Stimulated activated naive CD4-positive, alpha-beta T cell (primary cell): ENCODE results near the gene COQ9.
"Not testable (repeated sequence)": the region's sequence is repeated elsewhere in the genome, so short reads cannot be mapped to it uniquely, and the experiment has no call there.

Source experiments
- DNase-seq, 6 experiments: peaks; one replicate each; lab custom pipeline; 2025; lab: John Stamatoyannopoulos, UW

Gene COQ9

GRCh38 chr16:57485916-57486857, 38.9 kb downstream of the COQ9 start, which contains the start of gene DOK4:
Gene DOK4 (minus strand): TSS chr16:57486493. CDS start chr16:57479507, 6,986 bp downstream.
- peak; percentile 33 to 74 (median 68) for DNase-seq

- no peak for DNase-seq
These were observed 39.9 kb downstream of the COQ9 start for GRCh38 chr16:57486858-57487834.

GRCh38 chr16:57489229-57489628, 42.0 kb downstream of the COQ9 start:
- DNase-seq: no peak

DNA sequence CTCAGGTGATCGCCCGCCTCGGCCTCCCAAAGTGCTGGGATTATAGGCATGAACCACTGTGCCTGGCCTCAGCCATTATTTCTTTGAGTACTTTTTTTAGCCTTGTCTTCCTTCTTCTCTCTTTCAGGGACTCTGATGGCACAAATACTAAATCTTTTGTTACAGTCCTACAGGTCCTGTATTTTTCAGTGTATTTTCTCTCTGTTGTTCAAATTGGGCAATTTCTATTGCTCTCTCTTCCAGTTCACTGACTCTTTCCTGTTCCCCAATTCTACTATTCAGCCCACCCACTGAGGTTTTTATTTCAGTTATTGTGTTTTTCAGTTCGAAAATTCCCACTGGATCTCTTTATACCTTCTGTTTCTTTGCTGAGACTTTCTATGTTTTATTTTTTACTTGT, 46.5 kb downstream of the COQ9 start:
- DNase-seq: no peak

GRCh38 chr16:57497121-57497520, 49.8 kb downstream of the COQ9 start:
- DNase-seq: no peak

DNA sequence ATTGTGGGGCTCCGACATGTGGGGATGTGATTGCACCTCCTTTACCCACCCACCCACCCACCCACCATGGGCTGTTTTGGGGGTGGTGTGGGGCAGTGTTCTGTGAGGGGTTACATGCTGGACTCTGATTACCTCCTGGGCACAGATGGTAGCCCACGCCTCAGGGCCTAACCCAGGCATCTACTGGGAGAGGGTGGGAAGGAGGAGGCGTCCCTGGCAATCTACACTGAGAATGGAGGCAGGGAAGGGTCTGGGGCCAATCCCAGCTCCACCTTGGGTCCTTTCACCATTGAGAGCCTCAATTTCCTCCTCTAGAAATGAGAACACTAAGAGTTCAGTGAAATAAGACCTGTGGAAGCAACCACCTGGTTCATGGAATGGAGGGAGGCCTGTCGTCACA, 50.8 kb downstream of the COQ9 start:
- DNase-seq: no peak

GRCh38 chr16:57499941-57500340, 52.7 kb downstream of the COQ9 start:
- DNase-seq: not testable (repeated sequence)

- no peak for DNase-seq
These were observed 53.4 kb downstream of the COQ9 start for GRCh38 chr16:57500578-57501111.

DNA sequence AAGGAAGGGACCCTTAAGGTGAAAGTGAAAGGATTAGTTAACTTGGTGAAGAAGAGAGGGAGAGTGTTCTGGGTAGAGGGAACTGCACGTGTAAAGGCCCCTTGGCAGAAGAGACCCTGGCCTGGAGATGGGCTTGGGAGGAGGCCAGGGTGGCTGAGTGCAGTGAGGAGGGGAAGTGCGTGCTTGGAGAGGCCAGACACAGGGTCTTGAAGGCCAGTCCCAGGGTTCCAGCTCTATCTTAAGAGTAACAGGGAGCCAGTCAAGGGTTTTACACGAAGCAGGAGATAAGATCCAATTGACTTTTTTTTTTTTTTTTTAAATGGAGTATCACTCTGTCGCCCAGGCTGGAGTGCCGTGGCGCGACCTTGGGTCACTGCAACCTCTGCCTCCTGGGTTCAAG, 54.2 kb downstream of the COQ9 start:
- DNase-seq: no peak

DNA sequence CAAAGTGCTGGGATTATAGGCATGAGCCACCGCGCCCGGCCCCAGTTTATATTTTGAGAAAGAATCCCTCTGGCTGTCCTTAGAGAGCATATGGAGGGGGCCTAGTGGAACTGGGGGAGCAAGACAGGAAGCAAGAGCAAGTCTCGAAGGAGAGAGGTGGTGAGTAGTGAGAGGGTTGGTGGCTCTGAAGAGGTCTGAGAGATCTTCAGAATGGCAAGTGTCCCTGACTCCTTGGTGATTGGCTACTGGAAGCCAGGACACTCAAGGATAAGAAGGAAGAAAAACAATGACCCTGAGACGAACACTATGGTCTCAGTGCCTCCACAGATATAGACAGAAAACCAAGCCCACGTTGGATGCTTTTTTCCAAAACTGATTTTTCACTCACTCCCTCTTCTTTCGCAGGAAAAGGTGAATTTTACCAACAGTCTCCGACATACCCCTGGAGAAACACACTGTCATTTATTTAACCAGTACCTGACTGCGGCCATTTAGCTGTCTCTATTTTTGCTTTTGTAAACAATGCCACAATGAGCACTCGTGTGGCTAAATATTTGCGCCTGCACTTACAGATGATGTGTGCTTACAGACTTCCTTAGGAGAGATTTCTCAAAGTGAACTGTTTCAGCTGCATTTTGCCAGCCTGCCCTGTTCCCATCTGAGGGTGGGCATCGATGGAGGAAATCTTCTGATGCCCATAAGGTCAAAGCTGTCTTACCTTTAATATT, 54.9 kb downstream of the COQ9 start:
- no peak for DNase-seq

DNA sequence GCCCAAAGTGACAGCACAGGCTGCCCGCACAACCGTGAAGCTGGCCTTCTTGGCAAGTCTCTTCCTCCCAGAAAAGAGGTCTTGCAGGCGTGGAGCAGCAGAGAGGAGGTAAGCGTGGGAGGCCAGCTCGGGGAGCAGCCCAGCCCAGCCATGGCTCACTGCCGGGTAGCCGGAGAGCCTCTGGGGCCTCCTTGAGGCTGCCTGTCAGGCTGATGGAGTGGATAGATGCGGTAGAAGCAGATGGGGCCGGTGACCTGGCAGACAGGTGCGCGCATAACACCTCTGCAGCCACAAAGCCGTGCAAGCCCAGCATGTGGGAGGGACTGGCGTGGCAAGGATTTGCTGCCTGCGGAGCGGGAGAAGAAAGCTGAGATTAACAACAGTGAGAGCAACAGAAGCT, 56.1 kb downstream of the COQ9 start:
- no peak for DNase-seq

- DNase-seq: no peak
These were observed 56.7 kb downstream of the COQ9 start for GRCh38 chr16:57504001-57504400.

DNA sequence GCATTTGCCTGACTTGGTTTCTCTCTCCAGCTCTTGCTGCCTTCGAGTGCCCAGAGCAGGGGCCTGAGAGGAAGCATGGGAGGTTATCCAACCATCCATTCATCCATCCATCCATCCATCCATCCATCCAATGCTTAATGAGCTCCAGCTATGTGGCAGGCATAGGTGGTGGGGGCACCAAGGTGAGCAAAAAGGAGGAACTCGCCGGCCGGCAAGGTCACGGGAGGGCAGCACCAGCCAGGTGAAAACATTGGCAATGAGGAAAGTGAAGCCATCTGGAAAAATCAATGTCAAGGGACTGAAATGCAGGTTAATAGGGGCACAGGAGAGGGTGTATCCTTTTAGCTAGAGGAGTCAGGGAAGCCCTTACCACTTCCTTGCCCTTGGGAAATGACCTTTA, 57.2 kb downstream of the COQ9 start:
- no peak for DNase-seq

DNA sequence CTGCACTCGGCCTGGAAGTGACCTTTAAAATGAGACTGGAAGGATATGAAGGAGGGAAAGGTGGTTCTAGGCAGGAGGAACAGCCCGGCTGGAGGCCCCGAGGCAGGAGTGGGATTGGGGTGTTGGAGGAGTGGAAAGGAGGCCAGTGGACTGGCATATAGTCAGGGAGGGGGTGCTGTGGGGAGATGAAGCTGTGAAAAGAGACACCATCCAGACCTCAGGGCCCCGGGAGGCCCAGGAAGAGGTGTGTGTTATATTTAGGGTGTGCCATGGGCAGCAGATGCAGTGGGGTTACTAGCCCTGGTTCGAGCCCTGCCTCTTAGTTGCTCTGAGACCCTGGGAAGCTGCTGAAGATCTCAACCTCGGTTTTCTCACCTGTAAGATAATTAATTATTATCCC, 57.9 kb downstream of the COQ9 start:
- no peak for DNase-seq

GRCh38 chr16:57507136-57508034, 60.1 kb downstream of the COQ9 start:
- no peak for DNase-seq

DNA sequence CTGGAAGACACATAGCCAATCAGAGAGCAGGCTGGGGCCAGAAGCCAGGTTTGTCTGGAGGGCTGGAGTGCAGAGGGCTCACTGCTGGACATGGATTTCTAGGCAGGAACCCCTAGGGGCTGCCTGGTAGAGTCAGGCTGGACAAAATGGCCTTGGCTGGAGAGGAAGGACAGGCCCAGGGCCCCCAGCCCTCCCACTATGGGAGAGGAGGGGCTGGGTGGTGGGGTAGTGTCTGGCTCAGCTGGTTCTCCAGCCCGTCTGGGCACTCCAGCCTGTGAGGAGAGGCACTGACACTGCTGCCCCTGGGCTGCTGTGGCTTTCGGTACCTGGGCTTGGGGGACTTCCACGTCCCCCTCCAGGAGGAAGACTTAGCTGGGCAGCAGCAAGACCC, 60.8 kb downstream of the COQ9 start:
- no peak for DNase-seq

DNA sequence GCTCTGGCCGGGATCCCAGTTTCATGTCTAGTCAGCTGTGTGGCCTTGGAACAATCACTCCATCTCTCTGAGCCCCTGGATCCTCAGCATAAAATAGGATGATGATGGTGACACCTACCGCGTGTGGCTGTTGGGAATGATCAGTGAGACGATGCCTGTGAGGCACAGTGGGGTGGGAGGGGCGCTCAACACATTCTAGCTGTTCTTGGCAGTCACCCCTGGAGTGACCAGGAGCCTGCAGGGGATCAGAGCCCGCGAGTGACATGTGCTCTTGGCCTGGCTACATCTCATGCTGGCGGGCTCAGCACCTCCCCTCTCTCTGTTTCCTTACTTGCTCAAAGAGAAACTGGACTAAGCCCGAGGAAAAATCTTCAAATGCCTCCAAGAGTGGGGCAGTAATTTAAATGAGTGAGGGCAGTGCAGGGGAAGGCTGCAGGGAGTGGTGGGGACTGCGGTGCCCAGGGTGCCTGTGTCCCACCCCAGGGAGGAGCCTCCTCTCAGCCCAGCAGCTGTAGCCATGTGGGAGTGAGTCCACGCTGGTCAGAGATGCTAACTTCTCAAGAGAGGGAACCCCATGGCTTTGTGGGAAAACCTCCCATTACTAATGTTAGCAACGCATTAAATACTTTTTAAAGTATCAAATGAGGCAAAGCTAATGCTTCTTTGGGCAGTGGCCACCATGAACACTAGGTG, 62.1 kb downstream of the COQ9 start:
- no peak for DNase-seq

GRCh38 chr16:57510016-57510871, 63.0 kb downstream of the COQ9 start:
- DNase-seq: no peak
